ENCODE data around the gene SRSF11. TPM values are rescaled to one million over a fixed set of nuclear protein-coding genes. Genes with fewer than 3 reads are reported as not detected.

The SRSF11 gene
- total RNA-seq, 4 donors from 2014 or later, result 179 to 306 (median 204) TPM

DNA sequence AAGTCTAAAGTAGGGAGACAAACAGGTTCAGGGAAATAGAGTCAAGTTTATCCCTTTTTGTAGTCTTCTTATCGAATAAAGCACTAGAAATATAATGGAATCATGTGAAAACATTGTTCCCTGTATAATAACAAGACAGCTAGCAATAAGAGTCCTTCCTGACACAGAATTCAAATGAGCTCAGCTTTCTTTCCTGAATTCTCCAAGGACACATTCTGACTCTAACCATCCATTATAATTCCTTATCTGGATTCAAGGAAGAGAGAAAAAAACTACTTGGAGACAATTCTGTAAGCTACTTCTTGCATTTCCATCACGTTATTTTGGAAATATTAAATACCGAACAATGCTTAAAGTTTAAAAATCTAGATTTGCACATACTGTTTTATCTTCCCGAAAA is 74.6 kb downstream of the SRSF11 start:
- Histone ChIP-seq H3K36me3 (peaks cover 0 to 82% (median 4%) of the 10 kb centered on the region in 3 donors), H3K9me3 (no peaks in the 10 kb centered on the region), H3K4me3 (no peak overlapping the region), H3K27ac (no peak overlapping the region), H3K27me3 (no peaks in the 10 kb centered on the region), H3K4me1 (no peaks in the 10 kb centered on the region)
- DNase-seq (ENCODE audit: low spot score in 2 of 2), result no peak
- WGBS, 2 donors, result 90 to 91% methylated on average over 4 of the region's 4 CpGs
- TF ChIP-seq, protein P1, sequence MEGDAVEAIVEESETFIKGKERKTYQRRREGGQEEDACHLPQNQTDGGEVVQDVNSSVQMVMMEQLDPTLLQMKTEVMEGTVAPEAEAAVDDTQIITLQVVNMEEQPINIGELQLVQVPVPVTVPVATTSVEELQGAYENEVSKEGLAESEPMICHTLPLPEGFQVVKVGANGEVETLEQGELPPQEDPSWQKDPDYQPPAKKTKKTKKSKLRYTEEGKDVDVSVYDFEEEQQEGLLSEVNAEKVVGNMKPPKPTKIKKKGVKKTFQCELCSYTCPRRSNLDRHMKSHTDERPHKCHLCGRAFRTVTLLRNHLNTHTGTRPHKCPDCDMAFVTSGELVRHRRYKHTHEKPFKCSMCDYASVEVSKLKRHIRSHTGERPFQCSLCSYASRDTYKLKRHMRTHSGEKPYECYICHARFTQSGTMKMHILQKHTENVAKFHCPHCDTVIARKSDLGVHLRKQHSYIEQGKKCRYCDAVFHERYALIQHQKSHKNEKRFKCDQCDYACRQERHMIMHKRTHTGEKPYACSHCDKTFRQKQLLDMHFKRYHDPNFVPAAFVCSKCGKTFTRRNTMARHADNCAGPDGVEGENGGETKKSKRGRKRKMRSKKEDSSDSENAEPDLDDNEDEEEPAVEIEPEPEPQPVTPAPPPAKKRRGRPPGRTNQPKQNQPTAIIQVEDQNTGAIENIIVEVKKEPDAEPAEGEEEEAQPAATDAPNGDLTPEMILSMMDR (IDR thresholded peaks at IDR 0.05), result no peak
- no peak for TF ChIP-seq POLR2A (IDR thresholded peaks at IDR 0.05)
- no peak for TF ChIP-seq EP300 (IDR thresholded peaks at IDR 0.05)

DNA sequence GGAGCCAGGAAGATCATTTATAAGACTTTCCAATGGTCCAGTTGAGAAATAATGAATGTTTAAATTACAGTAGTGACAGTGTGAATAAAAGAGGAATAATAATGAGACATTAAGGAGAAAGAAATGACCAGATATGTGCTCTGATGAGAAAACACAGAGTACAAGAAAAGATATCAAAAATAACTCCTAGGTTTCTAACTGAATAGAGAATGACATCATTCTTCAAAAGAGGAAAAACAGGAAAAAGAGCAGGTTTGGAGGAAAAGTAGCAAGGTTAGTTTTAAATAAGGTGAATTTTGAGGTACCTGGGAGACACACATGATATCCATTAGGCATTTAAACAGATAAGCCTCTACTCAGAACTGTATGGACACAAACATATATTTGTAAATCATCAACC is 78.3 kb downstream of the SRSF11 start:
- Histone ChIP-seq H3K27me3 (no peaks in the 10 kb centered on the region), H3K9me3 (no peaks in the 10 kb centered on the region), H3K36me3 (peaks cover 0 to 58% (median 0%) of the 10 kb centered on the region in 3 donors), H3K4me1 (no peaks in the 10 kb centered on the region), H3K27ac (no peak overlapping the region), H3K4me3 (no peak overlapping the region)
- TF ChIP-seq POLR2A (IDR thresholded peaks at IDR 0.05) (no peak), EP300 (IDR thresholded peaks at IDR 0.05) (no peak)
- TF ChIP-seq, protein P1 (IDR thresholded peaks at IDR 0.05), result no peak
- no peak for DNase-seq (ENCODE audit: low spot score in 2 of 2)

Small RNA genes lying within 50 kb of the gene (small RNA-seq; reads per million reads assigned to genes)
- not detected for gene RN7SL242P

Other genes with a start within 250 kb of the SRSF11 start
- gene LRRC40, start 15.8 kb upstream of the SRSF11 start, total RNA-seq, result 10 to 100 TPM in 3 of 4 donors, 1 to 10 TPM in 1; 8.2 to 14.2 (median 10.2) TPM
- gene ANKRD13C, start 133.3 kb downstream of the SRSF11 start, total RNA-seq, result 10 to 100 TPM; 37.0 to 42.9 (median 38.1) TPM
- 10 to 100 TPM in 1 of 4 donors, 1 to 10 TPM in 3; 5.7 to 12.2 (median 9.4) TPM for gene CTH, start 189.9 kb downstream of the SRSF11 start, total RNA-seq